Body of pancreas (tissue), 4 donors: Measurements from ENCODE around the gene RNF169. TPM values are rescaled to one million over a fixed set of nuclear protein-coding genes. Genes with fewer than 3 reads are reported as not detected.

ENCODE experiments used
- ATAC-seq: fragments of 150-250 bp; one replicate; pipeline ENCODE4 v1.9.1; 2016
- DNase-seq, 4 donors: peaks; one replicate each; pipeline ENCODE4 v3.0.0-alpha.2; 2019
- H3K27ac ChIP-seq, 4 donors: fragments of 200-600 bp; sonication (generic); 1 replicate in 3 of 4; 2 replicates in 1 of 4; pipeline versions ENCODE4 v1.5.1 to v1.6.1; 2016 to 2019; ENCODE audit warnings: mild to moderate bottlenecking in 1 of 4, mixed read lengths in 1 of 4, moderate library complexity in 1 of 4
- H3K27me3 ChIP-seq, 2 donors: fragments of 200-600 bp; sonication (generic); one replicate each; pipeline ENCODE4 v1.6.0; 2016; ENCODE audit warnings: mild to moderate bottlenecking in 1 of 2
- H3K36me3 ChIP-seq, 2 donors: fragments of 200-600 bp; sonication (generic); replicated peaks in 1 of 2; 2 replicates each; pipeline ENCODE4 v1.5.1; 2016; ENCODE audit warnings: low read depth in 2 of 2; ENCODE audit not compliant: insufficient read depth in 1 of 2
- H3K4me1 ChIP-seq: fragments of 200-600 bp; sonication (generic); one replicate; pipeline ENCODE4 v1.6.0; 2016
- H3K4me3 ChIP-seq, 2 donors: fragments of 200-600 bp; sonication (generic); 1 replicate in 1 of 2; 2 replicates in 1 of 2; pipeline ENCODE4 v1.5.1; 2016 to 2019
- H3K9me3 ChIP-seq, 3 donors: fragments of 200-600 bp; sonication (generic); 1 replicate in 2 of 3; 2 replicates in 1 of 3; pipeline ENCODE4 v1.5.1; 2016
- CTCF ChIP-seq, 7 experiments: fragments of 450-650 bp in 4 of 7; fragments of 200-600 bp in 3 of 7; sonication (generic) in 3 of 7; IDR thresholded peaks; one replicate each; pipeline ENCODE4 v1.5.1; 2016 to 2019; ENCODE audit warnings: antibody characterized with exemption in 7 of 7
- POLR2A ChIP-seq, 3 donors: fragments of 450-650 bp; IDR thresholded peaks; one replicate each; pipeline ENCODE4 v1.6.1; 2016; ENCODE audit warnings: antibody characterized with exemption in 3 of 3, mild to moderate bottlenecking in 2 of 3
- WGBS, 2 donors: methylation state at CpG; one replicate each; pipeline ENCODE4 v1.1.5; 2017; 5-methylcytosine and 5-hydroxymethylcytosine counted together
- intact Hi-C: fragments of 100-400 bp; cut with DNase I; formaldehyde crosslinking; loops from one replicate; pipeline ENCODE4 v1.15.1; 2023
- total RNA-seq, 2 donors: library from RNA; depleted of rRNA; stranded (reverse); fragments of >200 nt; gene quantifications; one replicate each; pipeline ENCODE4 v1.1.0, GENCODE V29; 2016

Gene RNF169
- total RNA-seq, 2 donors from 2014 or later, result 10.2 to 15.0 TPM

- 76 to 84% methylated on average over 5 of the region's 5 CpGs for WGBS, 2 donors
- Histone ChIP-seq H3K27me3 (no peaks in the 10 kb centered on the region), H3K9me3 (no peaks in the 10 kb centered on the region), H3K27ac (no peak overlapping the region), H3K36me3 (no peaks in the 10 kb centered on the region), H3K4me1 (peaks cover 5% of the 10 kb centered on the region), H3K4me3 (no peak overlapping the region)
- intact Hi-C loops, result no loop called here
- ATAC-seq, result no peak
- TF ChIP-seq CTCF (IDR thresholded peaks at IDR 0.05), result no peak
- no peak for TF ChIP-seq POLR2A (IDR thresholded peaks at IDR 0.05)
- DNase-seq, result no peak
These were observed 35.6 kb downstream of the RNF169 start for GRCh38 chr11:74784234-74784633.

GRCh38 chr11:74784726-74785125 is 36.1 kb downstream of the RNF169 start:
- DNase-seq (no peak), ATAC-seq (no peak)
- TF ChIP-seq CTCF (IDR thresholded peaks at IDR 0.05), result no peak
- TF ChIP-seq POLR2A (IDR thresholded peaks at IDR 0.05), result no peak
- H3K27ac ChIP-seq, result no peak overlapping the region
- H3K36me3 ChIP-seq, result no peaks in the 10 kb centered on the region
- H3K9me3 ChIP-seq, result no peaks in the 10 kb centered on the region
- intact Hi-C loops, result no loop called here
- whole genome bisulfite sequencing, 2 donors, result 81 to 95% methylated on average over 4 of the region's 4 CpGs
- H3K4me1 ChIP-seq, result peaks cover 5% of the 10 kb centered on the region
- H3K27me3 ChIP-seq, result no peaks in the 10 kb centered on the region
- H3K4me3 ChIP-seq, result no peak overlapping the region

GRCh38 chr11:74786574-74786973 is 37.9 kb downstream of the RNF169 start:
- DNase-seq (no peak), ATAC-seq (no peak)
- Histone ChIP-seq H3K4me3 (no peak overlapping the region), H3K27me3 (no peaks in the 10 kb centered on the region), H3K36me3 (peaks cover 0 to 5% of the 10 kb centered on the region in 2 donors), H3K4me1 (peaks cover 11% of the 10 kb centered on the region), H3K9me3 (no peaks in the 10 kb centered on the region), H3K27ac (no peak overlapping the region)
- intact Hi-C loops, result no loop called here
- TF ChIP-seq CTCF (IDR thresholded peaks at IDR 0.05) (no peak), POLR2A (IDR thresholded peaks at IDR 0.05) (no peak)

- WGBS, 2 donors, result 73 to 75% methylated on average over 6 to 9 of the region's 9 CpGs
- Histone ChIP-seq H3K27me3 (no peaks in the 10 kb centered on the region), H3K27ac (no peak overlapping the region), H3K4me1 (peaks cover 12% of the 10 kb centered on the region), H3K9me3 (no peaks in the 10 kb centered on the region), H3K4me3 (no peak overlapping the region), H3K36me3 (peaks cover 0 to 5% of the 10 kb centered on the region in 2 donors)
- DNase-seq (peak; percentile 42 to 79 (median 64)), ATAC-seq (peak; percentile 58)
- TF ChIP-seq CTCF (IDR thresholded peaks at IDR 0.05), result peak in 1 of 7 experiments; percentile 14
- no peak for TF ChIP-seq POLR2A (IDR thresholded peaks at IDR 0.05)
- intact Hi-C loops, result no loop called here
These were observed 42.9 kb downstream of the RNF169 start for GRCh38 chr11:74791333-74792100.

GRCh38 chr11:74806267-74806666 is 57.6 kb downstream of the RNF169 start:
- Histone ChIP-seq H3K9me3 (no peaks in the 10 kb centered on the region), H3K27me3 (no peaks in the 10 kb centered on the region), H3K4me3 (no peak overlapping the region), H3K4me1 (peaks cover 5% of the 10 kb centered on the region), H3K36me3 (no peaks in the 10 kb centered on the region), H3K27ac (no peak overlapping the region)
- no peak for DNase-seq
- intact Hi-C loops, result no loop called here
- no peak for TF ChIP-seq POLR2A (IDR thresholded peaks at IDR 0.05)
- no peak for TF ChIP-seq CTCF (IDR thresholded peaks at IDR 0.05)
- 92 to 100% methylated on average over 3 of the region's 3 CpGs for WGBS, 2 donors
- ATAC-seq, result no peak
